ENCODE data around the gene IGF2BP2. TPM values are rescaled to one million over a fixed set of nuclear protein-coding genes. Genes with fewer than 3 reads are reported as not detected.

IGF2BP2 gene
- total and polyA plus RNA-seq, 9 of the 15 experiments (the other 6 are each of a cell fraction or from before 2014, with no cell fraction given) = 3.2 to 59.6 (median 30.5) TPM

- TF ChIP-seq, protein P1, sequence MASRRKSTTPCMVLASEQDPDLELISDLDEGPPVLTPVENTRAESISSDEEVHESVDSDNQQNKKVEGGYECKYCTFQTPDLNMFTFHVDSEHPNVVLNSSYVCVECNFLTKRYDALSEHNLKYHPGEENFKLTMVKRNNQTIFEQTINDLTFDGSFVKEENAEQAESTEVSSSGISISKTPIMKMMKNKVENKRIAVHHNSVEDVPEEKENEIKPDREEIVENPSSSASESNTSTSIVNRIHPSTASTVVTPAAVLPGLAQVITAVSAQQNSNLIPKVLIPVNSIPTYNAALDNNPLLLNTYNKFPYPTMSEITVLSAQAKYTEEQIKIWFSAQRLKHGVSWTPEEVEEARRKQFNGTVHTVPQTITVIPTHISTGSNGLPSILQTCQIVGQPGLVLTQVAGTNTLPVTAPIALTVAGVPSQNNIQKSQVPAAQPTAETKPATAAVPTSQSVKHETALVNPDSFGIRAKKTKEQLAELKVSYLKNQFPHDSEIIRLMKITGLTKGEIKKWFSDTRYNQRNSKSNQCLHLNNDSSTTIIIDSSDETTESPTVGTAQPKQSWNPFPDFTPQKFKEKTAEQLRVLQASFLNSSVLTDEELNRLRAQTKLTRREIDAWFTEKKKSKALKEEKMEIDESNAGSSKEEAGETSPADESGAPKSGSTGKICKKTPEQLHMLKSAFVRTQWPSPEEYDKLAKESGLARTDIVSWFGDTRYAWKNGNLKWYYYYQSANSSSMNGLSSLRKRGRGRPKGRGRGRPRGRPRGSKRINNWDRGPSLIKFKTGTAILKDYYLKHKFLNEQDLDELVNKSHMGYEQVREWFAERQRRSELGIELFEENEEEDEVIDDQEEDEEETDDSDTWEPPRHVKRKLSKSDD (conservative IDR thresholded peaks at IDR 0.05; ENCODE audit: low read length) = no peak
- no peak for TF ChIP-seq SP1 (CRISPR knock-in tag; IDR thresholded peaks at IDR 0.05)
These were observed 113.5 kb downstream of the IGF2BP2 start (continued) for GRCh38 chr3:185711255-185711870.

- peaks cover 0 to 4% of the 10 kb centered on the region in 2 experiments; a peak in 3 of 5 replicates for H3K4me1 ChIP-seq (replicated peaks in 1 of 2; ENCODE audit: control insufficient read depth in 2 of 2, insufficient read depth in 2 of 2, low read length in 2 of 2)
- intact Hi-C loops (cut with micrococcal nuclease) (no loop called here), in situ Hi-C loops (cut with MboI) (no loop called here)
- TF ChIP-seq ZNF561 (CRISPR knock-in tag; conservative IDR thresholded peaks at IDR 0.05) (no peak), ZFPM2 (CRISPR knock-in tag; IDR thresholded peaks at IDR 0.05) (no peak)
- ATAC-seq (peak; percentile 65), FAIRE-seq (no peak), DNase-seq (ENCODE audit: extremely low read depth in 1 of 4, low spot score in 3 of 4) (no peak)
- H3K36me3 ChIP-seq (ENCODE audit: control insufficient read depth, insufficient read depth, low read length) = no peaks in the 10 kb centered on the region
- no peak overlapping the region for H3K27ac ChIP-seq (ENCODE audit: extremely low read depth, low read depth, low read length)
- ChIA-PET CTCF (ENCODE audit: low intra/inter-chr PET ratio) (no interaction called here), POLR2A (interaction anchor here (0.6 kb wide), 1 partner anchor 88 kb away, joined by 4 read pairs; no protein-coding TSS in a partner anchor)
- peaks cover 4% of the 10 kb centered on the region; the same call in 1 of the 2 replicates for H4K20me1 ChIP-seq (replicated peaks; ENCODE audit: control insufficient read depth, insufficient read depth, low read length)
- H3K27me3 ChIP-seq (ENCODE audit: control insufficient read depth in 2 of 2, insufficient read depth in 2 of 2, low read length in 2 of 2) = no peaks in the 10 kb centered on the region
- peaks cover 71% of the 10 kb centered on the region for H3K79me2 ChIP-seq (ENCODE audit: control insufficient read depth, insufficient read depth, low read length)
- H3K4me3 ChIP-seq = no peak overlapping the region
- no peak overlapping the region for H3K4me2 ChIP-seq (ENCODE audit: insufficient read depth, low read length)
- no peak overlapping the region for H3K9ac ChIP-seq (ENCODE audit: insufficient read depth in 1 of 2, low read depth in 2 of 2, low read length in 2 of 2)
- H3K9me3 ChIP-seq (replicated peaks; ENCODE audit: control insufficient read depth, insufficient read depth, low read depth, low read length) = no peaks in the 10 kb centered on the region
- no peak overlapping the region for H2AFZ ChIP-seq (ENCODE audit: low read depth, low read length)
- BruUV-seq (replicated peaks) = no TSS peak
- no peaks in the 10 kb centered on the region for H3K9me1 ChIP-seq (ENCODE audit: control insufficient read depth, insufficient read depth, low read length)
- 39% methylated on average over 5 of the region's 6 CpGs for WGBS (ENCODE audit: insufficient coverage, low coverage, missing lambda C conversion rate)
These were observed 115.4 kb downstream of the IGF2BP2 start for GRCh38 chr3:185709251-185709955.
